ENCODE results near the gene CEP85. TPM values are rescaled to one million over a fixed set of nuclear protein-coding genes. Genes with fewer than 3 reads are reported as not detected.

Gene CEP85
- total RNA-seq, 1 experiment from 2014 or later = 42.5 TPM

DNA sequence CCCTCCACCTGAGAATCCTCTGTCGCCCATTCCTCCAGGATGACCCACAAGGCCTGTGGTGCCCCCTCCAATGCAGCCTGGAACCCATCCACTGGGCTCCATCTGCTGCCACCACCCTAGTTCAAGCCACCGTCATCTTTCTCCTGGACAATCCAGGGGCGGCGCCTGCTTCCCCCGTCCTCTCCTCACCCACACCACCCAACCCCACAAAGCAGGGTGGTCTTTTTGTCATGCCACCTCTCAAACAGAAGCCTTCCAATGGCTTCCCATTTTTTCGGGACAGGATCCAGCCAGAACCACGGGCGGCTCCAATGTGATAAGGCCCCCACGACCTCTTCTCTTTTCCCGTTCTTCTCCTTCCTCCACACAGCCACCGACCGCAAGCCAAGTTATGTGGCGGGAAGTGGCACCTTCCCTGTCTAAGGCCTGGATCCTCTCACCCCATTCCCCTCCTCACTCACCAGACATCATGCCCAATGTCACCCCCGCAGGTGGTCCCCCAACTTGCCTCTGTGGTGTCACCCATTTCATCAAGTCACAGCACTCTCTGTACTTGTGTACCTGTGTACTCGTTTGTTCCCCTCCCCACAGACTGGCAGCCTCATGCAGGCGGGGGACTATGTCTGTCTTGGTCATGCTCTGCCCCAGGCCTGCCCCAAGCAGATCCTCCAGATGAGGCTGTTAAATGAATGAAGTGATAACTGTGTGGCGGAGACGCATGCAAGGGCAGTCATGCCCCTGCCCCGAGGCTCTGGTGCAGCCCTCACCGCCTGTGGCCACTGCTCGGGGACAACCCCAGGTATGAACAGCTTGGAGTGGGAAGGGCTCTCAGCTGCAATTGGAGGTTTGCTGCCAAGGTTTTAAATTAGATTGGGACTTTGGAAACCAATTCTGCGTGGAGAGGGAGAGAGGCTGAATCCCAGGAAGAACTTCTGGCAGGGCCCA lies 61.5 kb downstream of the CEP85 start:
- Histone ChIP-seq H3K9me2 (ENCODE audit: insufficient read depth) (no peaks in the 10 kb centered on the region), H3K27ac (no peak overlapping the region), H3K4me3 (no peak overlapping the region), H2AFZ (no peak overlapping the region), H3K27me3 (ENCODE audit: insufficient read depth, low read depth) (no peaks in the 10 kb centered on the region), H3K9me3 (ENCODE audit: insufficient read depth, low read depth) (no peaks in the 10 kb centered on the region), H3K36me3 (ENCODE audit: low read depth) (no peaks in the 10 kb centered on the region), H3K4me2 (no peak overlapping the region), H3K4me1 (replicated peaks; ENCODE audit: insufficient read depth) (peaks cover 22% of the 10 kb centered on the region), H4K20me1 (ENCODE audit: insufficient read depth) (no peaks in the 10 kb centered on the region), H3F3A (ENCODE audit: insufficient read depth, low read depth) (peaks cover 11% of the 10 kb centered on the region; the same call in 1 of the 2 replicates), H3K79me2 (ENCODE audit: low read depth) (no peaks in the 10 kb centered on the region)
- ChIA-PET POLR2A (ENCODE audit: unreplicated experiment) (no interaction called here), CTCF (no interaction called here)
- DNase-seq = no peak
- intact Hi-C loops (cut with micrococcal nuclease; ENCODE audit: unreplicated experiment) = no loop called here
- TF ChIP-seq EZH2 (IDR thresholded peaks at IDR 0.05; ENCODE audit: low read depth) = no peak
- TF ChIP-seq, protein P1, sequence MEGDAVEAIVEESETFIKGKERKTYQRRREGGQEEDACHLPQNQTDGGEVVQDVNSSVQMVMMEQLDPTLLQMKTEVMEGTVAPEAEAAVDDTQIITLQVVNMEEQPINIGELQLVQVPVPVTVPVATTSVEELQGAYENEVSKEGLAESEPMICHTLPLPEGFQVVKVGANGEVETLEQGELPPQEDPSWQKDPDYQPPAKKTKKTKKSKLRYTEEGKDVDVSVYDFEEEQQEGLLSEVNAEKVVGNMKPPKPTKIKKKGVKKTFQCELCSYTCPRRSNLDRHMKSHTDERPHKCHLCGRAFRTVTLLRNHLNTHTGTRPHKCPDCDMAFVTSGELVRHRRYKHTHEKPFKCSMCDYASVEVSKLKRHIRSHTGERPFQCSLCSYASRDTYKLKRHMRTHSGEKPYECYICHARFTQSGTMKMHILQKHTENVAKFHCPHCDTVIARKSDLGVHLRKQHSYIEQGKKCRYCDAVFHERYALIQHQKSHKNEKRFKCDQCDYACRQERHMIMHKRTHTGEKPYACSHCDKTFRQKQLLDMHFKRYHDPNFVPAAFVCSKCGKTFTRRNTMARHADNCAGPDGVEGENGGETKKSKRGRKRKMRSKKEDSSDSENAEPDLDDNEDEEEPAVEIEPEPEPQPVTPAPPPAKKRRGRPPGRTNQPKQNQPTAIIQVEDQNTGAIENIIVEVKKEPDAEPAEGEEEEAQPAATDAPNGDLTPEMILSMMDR (conservative IDR thresholded peaks at IDR 0.05) = no peak
- BruUV-seq (replicated peaks) = no TSS peak

DNA sequence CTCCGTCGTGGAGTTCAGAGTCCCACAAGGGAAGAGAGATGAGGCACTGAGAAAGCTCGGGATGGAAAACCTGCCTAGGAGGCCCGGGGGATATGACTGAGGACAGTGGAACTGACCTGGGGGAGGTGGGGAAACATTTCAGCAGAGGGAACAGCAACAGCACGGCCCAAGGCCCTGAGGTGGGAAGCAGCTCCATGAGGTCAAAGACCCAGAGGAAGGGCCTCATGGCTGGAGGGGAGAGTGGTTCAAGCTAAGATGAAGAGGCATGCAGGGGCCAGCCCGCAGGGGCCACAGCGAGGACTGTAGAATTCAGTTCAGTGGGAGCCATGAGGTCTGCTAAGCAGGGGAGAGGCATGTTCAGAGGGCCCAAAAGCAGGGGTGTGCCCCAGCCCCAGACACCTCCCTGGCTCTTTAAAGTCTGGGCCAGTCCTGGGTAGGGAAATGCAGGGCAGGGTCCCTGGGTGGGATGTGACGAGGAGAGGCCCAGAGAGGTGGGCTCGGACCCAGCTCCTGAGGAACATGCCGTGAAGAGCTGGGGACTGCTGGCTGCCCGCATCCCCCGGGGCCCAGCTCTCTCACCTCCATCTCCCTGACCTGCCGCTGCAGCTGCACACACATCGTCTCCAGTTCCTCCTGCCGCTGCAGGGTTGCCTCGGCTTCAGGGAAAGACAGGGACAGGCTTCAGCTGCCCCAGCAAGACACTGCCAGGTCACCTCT lies 62.5 kb downstream of the CEP85 start:
- DNase-seq = no peak
- H3K4me2 ChIP-seq = no peak overlapping the region
- no peaks in the 10 kb centered on the region for H3K79me2 ChIP-seq (ENCODE audit: low read depth)
- H3K4me3 ChIP-seq = no peak overlapping the region
- BruUV-seq (replicated peaks) = no TSS peak
- CTCF ChIA-PET = no interaction called here
- no peaks in the 10 kb centered on the region for H4K20me1 ChIP-seq (ENCODE audit: insufficient read depth)
- intact Hi-C loops (cut with micrococcal nuclease; ENCODE audit: unreplicated experiment) = no loop called here
- H3K36me3 ChIP-seq (ENCODE audit: low read depth) = no peaks in the 10 kb centered on the region
- no peak overlapping the region for H3K27ac ChIP-seq
- no peaks in the 10 kb centered on the region for H3K9me3 ChIP-seq (ENCODE audit: insufficient read depth, low read depth)
- no peak overlapping the region for H2AFZ ChIP-seq
- H3F3A ChIP-seq (ENCODE audit: insufficient read depth, low read depth) = peaks cover 11% of the 10 kb centered on the region; the same call in 1 of the 2 replicates
- peaks cover 22% of the 10 kb centered on the region for H3K4me1 ChIP-seq (replicated peaks; ENCODE audit: insufficient read depth)
- POLR2A ChIA-PET (ENCODE audit: unreplicated experiment) = no interaction called here
- no peaks in the 10 kb centered on the region for H3K27me3 ChIP-seq (ENCODE audit: insufficient read depth, low read depth)
- TF ChIP-seq, protein P1 (conservative IDR thresholded peaks at IDR 0.05) = no peak
- no peaks in the 10 kb centered on the region for H3K9me2 ChIP-seq (ENCODE audit: insufficient read depth)

DNA sequence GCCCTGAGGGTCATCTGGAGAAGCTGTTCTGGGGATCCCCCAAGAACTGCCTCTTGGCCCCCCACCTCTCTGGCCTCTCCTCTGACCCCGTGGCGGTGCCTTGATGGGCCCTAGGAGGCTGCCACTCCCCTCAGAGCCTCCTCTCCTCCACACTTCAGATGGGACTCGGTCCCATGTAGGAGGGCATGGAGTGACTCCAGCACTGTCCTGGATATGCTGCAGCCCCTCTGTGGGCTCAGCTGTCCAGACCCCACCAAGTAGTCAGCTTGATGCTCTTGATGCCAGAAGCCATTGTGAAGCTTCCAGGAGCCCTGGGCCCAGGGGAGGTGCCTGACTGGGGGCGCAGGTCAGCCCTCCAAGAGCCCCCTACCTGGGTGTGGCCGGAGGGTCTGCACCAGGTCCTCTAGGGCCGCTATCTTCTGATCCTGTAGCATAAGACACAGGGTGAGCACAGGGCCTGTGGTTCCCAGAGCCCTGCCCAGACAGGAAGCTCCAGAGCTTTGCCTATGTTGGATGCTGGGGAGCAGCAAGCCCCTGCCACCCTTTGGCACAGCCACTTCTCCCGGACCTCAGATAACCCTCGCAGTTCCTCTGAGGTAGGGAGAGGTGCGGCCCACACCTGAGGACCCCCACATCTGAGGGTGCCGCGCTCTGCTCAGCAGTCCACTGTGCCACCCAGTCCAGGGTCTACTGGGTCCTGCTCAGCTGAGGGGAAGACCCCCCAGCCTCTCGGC lies 63.2 kb downstream of the CEP85 start:
- CTCF ChIA-PET = no interaction called here
- intact Hi-C loops (cut with micrococcal nuclease; ENCODE audit: unreplicated experiment) = no loop called here
- POLR2A ChIA-PET (ENCODE audit: unreplicated experiment) = no interaction called here

More for the DNA sequence above, 63.2 kb downstream of the CEP85 start:
- H3K36me3 ChIP-seq (ENCODE audit: low read depth) = no peaks in the 10 kb centered on the region
- peaks cover 11% of the 10 kb centered on the region; the same call in 1 of the 2 replicates for H3F3A ChIP-seq (ENCODE audit: insufficient read depth, low read depth)
- H3K4me2 ChIP-seq = peak overlapping the region; percentile 48; the same call in 1 of the 2 replicates
- H2AFZ ChIP-seq = no peak overlapping the region
- H3K4me3 ChIP-seq = no peak overlapping the region
- no peaks in the 10 kb centered on the region for H4K20me1 ChIP-seq (ENCODE audit: insufficient read depth)
- no peaks in the 10 kb centered on the region for H3K79me2 ChIP-seq (ENCODE audit: low read depth)
- no peak for TF ChIP-seq EZH2 (IDR thresholded peaks at IDR 0.05; ENCODE audit: low read depth)
- TF ChIP-seq, protein P1 (conservative IDR thresholded peaks at IDR 0.05) = no peak
- no peaks in the 10 kb centered on the region for H3K27me3 ChIP-seq (ENCODE audit: insufficient read depth, low read depth)
- no peaks in the 10 kb centered on the region for H3K9me3 ChIP-seq (ENCODE audit: insufficient read depth, low read depth)
- H3K27ac ChIP-seq = 0 out of 2 replicates have a peak overlapping the region, but pooled peaks have one; percentile 71
- no TSS peak for BruUV-seq (replicated peaks)
- H3K4me1 ChIP-seq (replicated peaks; ENCODE audit: insufficient read depth) = peaks cover 22% of the 10 kb centered on the region
- no peak for DNase-seq
- H3K9me2 ChIP-seq (ENCODE audit: insufficient read depth) = no peaks in the 10 kb centered on the region
